Stimulated activated naive B cell treated with anti-CD40 and anti-IgM and Interleukin-4, amounts not matched to agents 10 μg/mL and 1 μg/mL and 100 μg/mL, for 72 hours (primary cell): Measurements from ENCODE around the gene ATP5F1D.
A peak's percentile ranks its signal among the peaks of the same experiment; 100 is the strongest.

ENCODE experiments used
- ATAC-seq, 2 donors: fragments of 150-1000 bp; cut with Tn5 transposase; replicated peaks; 2 replicates each; pipeline ENCODE4 v1.10.0; 2021; ENCODE audit warnings: moderate library complexity in 1 of 2
- DNase-seq: peaks from one replicate; pipeline ENCODE4 v3.0.0; 2021
- H3K27ac Mint-ChIP-seq: one replicate; pipeline ENCODE4 v1.8.0; 2022; ENCODE audit warnings: mild to moderate bottlenecking, mixed read lengths
- H3K27me3 Mint-ChIP-seq, 2 donors: one replicate each; pipeline ENCODE4 v1.8.0; 2022; ENCODE audit warnings: mixed read lengths in 2 of 2
- H3K36me3 Mint-ChIP-seq, 2 donors: one replicate each; pipeline ENCODE4 v1.8.0; 2022; ENCODE audit warnings: mixed read lengths in 2 of 2, mild to moderate bottlenecking in 1 of 2
- H3K4me1 Mint-ChIP-seq, 2 donors: one replicate each; pipeline ENCODE4 v1.8.0; 2022; ENCODE audit warnings: mixed read lengths in 2 of 2, mild to moderate bottlenecking in 1 of 2
- H3K4me3 Mint-ChIP-seq, 2 donors: one replicate each; pipeline ENCODE4 v1.8.0; 2022; ENCODE audit warnings: mild to moderate bottlenecking in 2 of 2, mixed read lengths in 2 of 2, moderate library complexity in 1 of 2
- H3K9me3 Mint-ChIP-seq, 2 donors: one replicate each; pipeline ENCODE4 v1.8.0; 2022; ENCODE audit warnings: mixed read lengths in 2 of 2, mild to moderate bottlenecking in 1 of 2

Gene ATP5F1D

DNA sequence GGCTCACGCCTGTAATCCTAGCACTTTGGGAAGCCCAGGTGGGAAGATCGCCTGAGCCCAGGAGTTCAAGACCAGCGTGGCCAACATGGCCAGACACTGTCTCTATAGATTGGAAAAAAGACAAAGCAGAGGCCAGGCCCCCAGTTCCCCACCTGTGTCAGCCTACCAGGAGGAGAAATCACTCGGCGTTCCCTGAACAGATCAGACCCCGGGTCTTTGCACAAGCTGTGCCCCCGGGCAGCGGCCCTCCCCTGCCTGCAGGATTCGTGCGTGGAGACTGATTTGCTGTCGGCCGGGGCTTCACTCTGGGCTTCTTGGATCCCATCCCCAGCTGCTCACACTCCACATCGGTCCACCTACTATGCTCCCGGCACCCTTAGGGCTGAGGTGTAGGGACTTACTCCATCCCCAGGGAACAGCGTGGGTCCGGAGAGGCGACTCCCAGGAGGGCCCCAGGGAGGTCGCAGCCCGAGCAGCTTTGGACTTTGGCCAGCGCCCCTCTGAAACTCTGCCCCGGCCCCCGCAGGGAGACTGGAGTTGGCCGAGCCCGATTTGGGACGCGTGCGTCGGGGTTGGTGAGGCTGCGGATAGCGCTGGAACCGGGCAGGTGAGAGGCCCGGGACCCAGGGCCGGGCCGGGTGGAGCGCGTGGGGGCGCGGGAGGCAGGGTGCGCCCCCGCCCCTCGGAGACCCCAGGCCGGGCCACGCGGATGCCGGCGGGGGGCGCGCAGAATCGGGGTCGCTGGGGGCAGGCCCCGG is 43.6 kb downstream of the ATP5F1D start:
- ATAC-seq, result no peak
- H3K9me3 Mint-ChIP-seq, result no peaks in the 10 kb centered on the region
- DNase-seq, result no peak
- peaks cover 14 to 17% of the 10 kb centered on the region in 2 donors for H3K4me1 Mint-ChIP-seq
- H3K4me3 Mint-ChIP-seq, result peak overlapping the region; percentile 54 to 66
- no peak overlapping the region for H3K27ac Mint-ChIP-seq
- peaks cover 38 to 59% of the 10 kb centered on the region in 2 donors for H3K27me3 Mint-ChIP-seq
- peaks cover 5 to 9% of the 10 kb centered on the region in 2 donors for H3K36me3 Mint-ChIP-seq

DNA sequence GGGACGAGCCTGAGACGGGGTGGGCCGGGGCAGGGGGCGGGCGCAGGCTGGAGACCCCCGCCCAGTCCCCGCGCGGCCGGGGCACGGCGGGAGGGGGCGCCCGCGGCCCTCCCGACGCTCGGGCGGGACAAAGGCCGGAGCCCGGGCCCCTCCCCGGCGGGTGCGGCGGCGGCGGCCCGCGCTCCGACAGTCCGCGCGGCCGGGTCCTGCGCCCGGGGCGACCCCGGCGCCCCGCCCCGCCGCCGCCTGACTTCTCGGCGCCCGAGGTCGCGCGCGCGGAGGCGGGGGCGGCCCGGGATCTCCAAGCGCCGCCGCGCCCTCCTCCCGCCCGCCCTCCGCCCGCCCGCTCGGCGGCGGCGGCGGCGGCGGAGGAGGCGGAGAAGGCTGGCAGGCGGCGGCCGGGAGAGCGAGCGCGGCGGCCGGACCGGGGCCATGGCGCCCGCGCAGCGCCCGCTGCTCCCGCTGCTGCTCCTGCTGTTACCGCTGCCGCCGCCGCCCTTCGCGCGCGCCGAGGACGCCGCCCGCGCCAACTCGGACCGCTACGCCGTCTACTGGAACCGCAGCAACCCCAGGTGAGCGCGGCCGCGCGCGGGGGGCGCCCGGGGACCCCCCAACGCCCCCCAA is 44.3 kb downstream of the ATP5F1D start, which contains the start of gene EFNA2:
Gene EFNA2 (plus strand): TSS at position 137 of the 624 bp plus-strand sequence. CDS start 296 bp downstream, at position 433.
- no peak for DNase-seq
- H3K4me3 Mint-ChIP-seq, result peak within 1 kb of the TSS; percentile 79 to 81
- ATAC-seq, result no peak
- peaks cover 2 to 5% of the 10 kb centered on the region in 2 donors for H3K36me3 Mint-ChIP-seq
- peaks cover 10 to 12% of the 10 kb centered on the region in 2 donors for H3K4me1 Mint-ChIP-seq
- H3K9me3 Mint-ChIP-seq, result no peaks in the 10 kb centered on the region
- H3K27me3 Mint-ChIP-seq, result peaks cover 38 to 62% of the 10 kb centered on the region in 2 donors
- H3K27ac Mint-ChIP-seq, result no peak within 1 kb of the TSS

GRCh38 chr19:1286487-1287353 is 45.2 kb downstream of the ATP5F1D start:
- Mint-ChIP-seq H3K27me3 (peaks cover 35 to 68% of the 10 kb centered on the region in 2 donors), H3K4me3 (peak overlapping the region; percentile 79 to 81)
- DNase-seq, result no peak

DNA sequence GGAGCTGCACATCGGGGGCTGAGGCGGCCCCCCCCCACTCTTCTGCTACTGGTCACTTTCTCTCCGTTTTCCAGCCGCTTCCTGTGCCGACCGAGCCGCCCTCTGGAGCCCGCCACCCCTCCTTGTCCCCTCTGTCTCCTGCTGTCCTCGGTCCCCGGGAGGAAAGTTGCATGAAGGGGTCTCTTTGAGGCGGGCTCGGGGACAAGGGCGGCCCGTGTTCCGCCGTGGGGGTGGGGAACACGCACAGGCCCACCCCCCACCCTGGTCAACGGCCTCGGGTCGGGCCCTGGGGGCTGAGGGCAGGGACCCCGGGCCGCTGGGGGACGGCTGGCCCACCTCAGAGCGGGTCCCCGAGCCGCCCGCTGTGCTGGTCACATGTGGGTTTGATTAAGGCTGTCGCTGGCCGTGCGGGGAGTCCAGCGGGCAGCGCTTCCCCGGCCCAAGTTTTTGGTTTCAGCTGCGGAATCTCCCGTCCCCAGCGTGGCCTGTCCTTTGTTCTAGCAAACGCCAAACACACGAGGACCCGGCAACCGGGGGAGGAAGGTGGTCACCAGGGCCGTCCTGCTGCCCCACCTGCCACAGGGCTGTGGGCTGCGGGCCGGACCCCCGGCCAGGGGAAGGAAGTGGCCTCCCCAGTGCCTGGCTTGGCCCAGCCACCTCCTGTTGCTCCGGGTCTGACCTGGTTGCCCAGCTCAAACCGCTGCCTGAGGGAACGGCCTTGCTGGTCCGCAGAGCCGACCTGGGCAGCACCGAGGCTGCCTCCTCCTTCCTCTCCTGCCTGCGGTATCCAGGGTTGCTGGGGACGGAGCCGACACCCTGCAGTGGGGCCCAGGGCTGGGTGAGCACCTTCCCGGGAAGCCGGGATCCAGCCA is 46.0 kb downstream of the ATP5F1D start:
- DNase-seq (no peak), ATAC-seq (no peak)
- Mint-ChIP-seq H3K27me3 (peaks cover 38 to 76% of the 10 kb centered on the region in 2 donors), H3K36me3 (no peaks in the 10 kb centered on the region), H3K27ac (no peak overlapping the region), H3K9me3 (no peaks in the 10 kb centered on the region), H3K4me3 (peak overlapping the region in 1 of 2 donors; percentile 51), H3K4me1 (peaks cover 10 to 18% of the 10 kb centered on the region in 2 donors)

More at GRCh38 chr19:1286487-1287353, 45.2 kb downstream of the ATP5F1D start:
- peaks cover under 1 to 1% of the 10 kb centered on the region in 2 donors for H3K36me3 Mint-ChIP-seq
- H3K27ac Mint-ChIP-seq, result no peak overlapping the region
- no peak for ATAC-seq
- peaks cover 8 to 12% of the 10 kb centered on the region in 2 donors for H3K4me1 Mint-ChIP-seq
- H3K9me3 Mint-ChIP-seq, result no peaks in the 10 kb centered on the region

GRCh38 chr19:1288226-1288612 is 46.7 kb downstream of the ATP5F1D start:
- no peak overlapping the region for H3K27ac Mint-ChIP-seq
- DNase-seq (no peak), ATAC-seq (no peak)
- H3K4me3 Mint-ChIP-seq, result no peak overlapping the region
- H3K9me3 Mint-ChIP-seq, result no peaks in the 10 kb centered on the region
- H3K36me3 Mint-ChIP-seq, result no peaks in the 10 kb centered on the region
- peaks cover 10 to 18% of the 10 kb centered on the region in 2 donors for H3K4me1 Mint-ChIP-seq
- H3K27me3 Mint-ChIP-seq, result peaks cover 38 to 77% of the 10 kb centered on the region in 2 donors

DNA sequence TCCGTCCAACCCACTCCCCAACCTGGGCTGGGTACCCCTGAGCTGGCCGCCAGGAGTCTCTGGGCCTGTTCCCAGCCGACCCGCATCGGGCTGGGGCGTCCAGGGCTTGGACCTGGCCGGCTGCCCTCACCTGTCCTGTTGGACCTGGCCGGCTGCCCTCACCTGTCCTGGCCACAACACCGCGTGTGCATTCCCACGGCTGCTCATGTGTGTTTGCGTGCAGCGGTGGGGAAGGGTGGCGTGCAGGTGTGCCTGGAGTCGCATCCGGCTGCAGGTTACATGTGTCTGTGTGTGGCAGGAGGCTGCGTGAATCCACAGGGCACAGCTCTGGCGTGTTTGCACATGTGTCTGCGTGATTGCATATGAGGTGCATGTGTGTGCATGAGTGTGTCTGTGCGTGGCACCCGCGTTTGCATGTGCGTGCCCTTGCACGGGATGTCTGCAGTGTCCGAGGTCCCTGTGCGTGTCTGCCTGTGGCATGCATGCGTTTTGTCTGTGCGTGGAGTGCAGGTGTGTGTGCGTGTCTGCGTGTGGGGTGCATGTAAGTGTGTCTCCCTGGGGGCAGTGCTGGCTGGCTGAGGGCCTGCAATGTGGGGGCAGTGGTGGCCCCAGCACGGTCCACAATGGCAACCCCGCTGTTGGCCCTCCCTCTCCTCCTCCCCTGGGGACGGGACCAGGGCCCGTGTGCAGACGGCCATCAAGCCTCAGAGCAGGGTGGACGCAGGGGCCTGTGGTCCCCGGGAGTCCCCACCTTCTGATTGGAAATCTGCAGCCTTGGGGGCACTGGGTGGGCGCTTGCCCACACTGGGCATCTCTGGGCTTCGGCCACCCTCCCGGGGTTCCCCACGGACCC is 47.5 kb downstream of the ATP5F1D start:
- Mint-ChIP-seq H3K27ac (no peak overlapping the region), H3K36me3 (no peaks in the 10 kb centered on the region), H3K4me1 (peaks cover 10 to 18% of the 10 kb centered on the region in 2 donors), H3K4me3 (no peak overlapping the region), H3K9me3 (no peaks in the 10 kb centered on the region), H3K27me3 (peaks cover 37 to 77% of the 10 kb centered on the region in 2 donors)
- ATAC-seq, result no peak
- DNase-seq, result no peak

DNA sequence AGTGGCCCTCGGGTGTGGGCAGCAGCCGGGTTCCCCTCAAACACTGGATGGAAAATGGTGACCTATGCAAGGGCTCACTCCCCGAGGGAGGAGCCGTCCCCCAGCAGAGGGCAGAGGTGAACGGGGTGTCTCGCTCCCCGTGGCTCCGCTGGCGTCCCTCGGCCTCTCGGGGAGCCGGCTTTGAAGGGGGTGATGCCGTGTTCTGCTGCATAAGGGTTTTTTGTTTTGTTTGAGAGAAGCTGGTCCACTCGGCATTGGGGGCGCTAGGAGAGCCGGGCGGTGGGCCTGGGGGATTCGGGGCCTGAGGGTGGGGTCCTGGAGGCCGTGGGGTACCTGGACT is 48.1 kb downstream of the ATP5F1D start:
- Mint-ChIP-seq H3K27me3 (peaks cover 37 to 77% of the 10 kb centered on the region in 2 donors), H3K36me3 (no peaks in the 10 kb centered on the region), H3K27ac (no peak overlapping the region), H3K9me3 (no peaks in the 10 kb centered on the region), H3K4me1 (peaks cover 10 to 18% of the 10 kb centered on the region in 2 donors), H3K4me3 (no peak overlapping the region)
- ATAC-seq (no peak), DNase-seq (no peak)

GRCh38 chr19:1290196-1290702 is 48.7 kb downstream of the ATP5F1D start:
- Mint-ChIP-seq H3K4me1 (peaks cover 7 to 24% of the 10 kb centered on the region in 2 donors), H3K36me3 (no peaks in the 10 kb centered on the region), H3K9me3 (no peaks in the 10 kb centered on the region), H3K27ac (no peak overlapping the region), H3K27me3 (peaks cover 37 to 77% of the 10 kb centered on the region in 2 donors), H3K4me3 (no peak overlapping the region)
- ATAC-seq, result no peak
- no peak for DNase-seq

GRCh38 chr19:1290703-1291651 is 49.4 kb downstream of the ATP5F1D start:
- H3K27ac Mint-ChIP-seq, result no peak overlapping the region
- no peaks in the 10 kb centered on the region for H3K9me3 Mint-ChIP-seq
- H3K36me3 Mint-ChIP-seq, result no peaks in the 10 kb centered on the region
- peaks cover 9 to 27% of the 10 kb centered on the region in 2 donors for H3K4me1 Mint-ChIP-seq
- ATAC-seq, result no peak
- DNase-seq, result no peak
- H3K4me3 Mint-ChIP-seq, result no peak overlapping the region
- peaks cover 39 to 79% of the 10 kb centered on the region in 2 donors for H3K27me3 Mint-ChIP-seq

DNA sequence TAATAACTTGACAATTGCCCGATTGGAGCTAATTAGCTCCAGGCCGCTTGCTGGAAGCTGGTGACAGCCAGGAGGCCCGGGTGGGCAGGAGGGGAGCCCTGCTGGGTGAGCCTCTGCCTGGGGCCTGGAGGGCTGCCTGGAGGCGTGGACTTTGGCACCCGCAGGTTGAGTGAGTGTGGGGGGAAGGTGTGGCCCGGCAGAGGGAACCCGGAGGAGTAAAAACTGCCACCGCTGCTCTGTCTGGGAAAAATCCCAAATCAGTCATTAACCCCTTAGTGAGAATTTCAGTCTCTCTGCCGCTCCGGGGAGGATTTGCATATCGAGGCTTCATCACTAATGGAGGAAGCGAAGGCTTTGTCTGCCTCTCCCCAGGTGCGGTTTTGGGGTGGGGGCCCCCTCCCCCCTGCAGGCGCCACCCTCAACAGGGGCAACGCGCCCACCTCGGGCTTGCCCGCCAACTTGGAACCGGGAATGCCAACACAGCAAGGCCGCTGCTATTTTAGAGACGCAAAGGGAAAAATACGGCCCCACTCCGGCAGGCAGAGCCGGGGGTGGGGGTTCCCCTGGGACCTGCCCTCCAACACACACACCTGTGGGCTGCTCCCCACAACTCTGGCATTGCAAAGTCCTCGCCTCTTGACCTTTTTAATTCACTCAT is 50.3 kb downstream of the ATP5F1D start:
- no peaks in the 10 kb centered on the region for H3K36me3 Mint-ChIP-seq
- H3K27ac Mint-ChIP-seq, result peak overlapping the region; percentile 14
- H3K9me3 Mint-ChIP-seq, result no peaks in the 10 kb centered on the region
- DNase-seq, result no peak
- no peak overlapping the region for H3K4me3 Mint-ChIP-seq
- peaks cover 34 to 72% of the 10 kb centered on the region in 2 donors for H3K27me3 Mint-ChIP-seq
- ATAC-seq, result peak in 1 of 2 donors; percentile 31
- H3K4me1 Mint-ChIP-seq, result peaks cover 6 to 21% of the 10 kb centered on the region in 2 donors

DNA sequence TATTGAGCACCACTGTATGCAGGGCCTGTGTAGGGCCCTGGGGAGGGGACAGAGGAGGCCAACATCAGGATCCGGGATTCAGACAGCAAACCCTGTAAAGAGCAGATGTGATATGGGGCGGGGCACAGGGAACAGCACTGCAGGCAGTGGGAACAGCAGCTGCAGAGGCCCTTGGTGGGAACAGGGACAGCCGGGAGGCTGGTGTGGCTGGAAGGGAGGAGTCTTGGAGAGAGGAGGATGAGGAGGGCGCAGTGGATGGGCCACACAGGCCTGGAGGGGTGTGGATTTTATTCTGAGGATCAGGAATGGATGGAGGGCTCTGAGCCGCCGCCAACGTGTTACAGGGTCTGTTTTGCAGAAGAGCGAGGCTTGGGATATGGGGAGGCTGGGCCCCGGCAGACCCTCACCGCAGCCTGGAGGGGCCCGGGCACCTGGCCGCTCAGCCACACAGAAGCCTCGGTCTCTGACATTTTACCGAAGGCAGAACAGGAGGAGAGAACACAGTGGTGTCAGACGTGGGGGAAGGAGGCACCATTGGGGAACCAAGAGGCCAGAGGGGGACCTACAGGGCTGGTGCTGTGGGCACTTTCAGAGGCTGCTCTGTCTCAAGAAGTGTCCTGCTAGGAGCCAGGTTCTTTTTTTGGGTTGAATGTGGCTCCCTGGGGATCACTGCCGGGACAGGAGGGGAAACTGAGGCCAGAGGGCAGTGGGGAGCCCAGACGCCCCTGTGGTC is 51.0 kb downstream of the ATP5F1D start:
- no peaks in the 10 kb centered on the region for H3K36me3 Mint-ChIP-seq
- H3K4me1 Mint-ChIP-seq, result peaks cover 5 to 21% of the 10 kb centered on the region in 2 donors
- H3K4me3 Mint-ChIP-seq, result no peak overlapping the region
- H3K27ac Mint-ChIP-seq, result peak overlapping the region; percentile 14
- H3K9me3 Mint-ChIP-seq, result no peaks in the 10 kb centered on the region
- H3K27me3 Mint-ChIP-seq, result peaks cover 34 to 65% of the 10 kb centered on the region in 2 donors
- ATAC-seq, result peak; percentile 26 to 30
- DNase-seq, result no peak
